K562 (cell line): ENCODE results near the gene ADAM22. TPM values are rescaled to one million over a fixed set of nuclear protein-coding genes. Genes with fewer than 3 reads are reported as not detected.
A peak's percentile ranks its signal among the peaks of the same experiment; 100 is the strongest.

ENCODE experiments used
- ATAC-seq: fragments of 200-7000 bp; cut with Tn5 transposase; 3 replicates; pipeline ENCODE4 v1.9.1; 2020; ENCODE audit warnings: moderate library complexity
- BruUV-seq: library from RNA; stranded (reverse); fragments of 400-500 nt; replicated peaks from 2 replicates; lab custom pipeline; 2021; lab: Mats Ljungman, UMichigan
- CTCF ChIA-PET: fragments of 300-600 bp; formaldehyde crosslinking; extraction: SDS; loops from one replicate; lab custom pipeline; 2021; ENCODE audit warnings: low intra/inter-chr PET ratio; lab: Yijun Ruan, JAX
- POLR2A ChIA-PET: fragments of 300-600, 350-650 bp; sonication (Branson Sonifier 250); formaldehyde crosslinking; extraction: SDS; loops from one replicate; lab custom pipeline; 2021; ENCODE audit warnings: antibody characterized with exemption, inconsistent platforms; lab: Yijun Ruan, JAX
- DNase-seq, 4 experiments: peaks; one replicate each; pipeline versions ENCODE4 v3.0.0 to v3.0.0-alpha.2; 2011 to 2018; ENCODE audit warnings: low spot score in 3 of 4, mixed read lengths in 3 of 4; ENCODE audit errors: extremely low read depth in 1 of 4
- FAIRE-seq: peaks from 2 replicates; lab custom pipeline; 2011; peaks lifted over from hg19 to GRCh38; lab: Jason Lieb, UNC
- H2AFZ ChIP-seq: 2 replicates; pipeline ENCODE4 v1.6.0; 2011; ENCODE audit warnings: low read depth, low read length, control low read depth, inconsistent platforms
- H3K27ac ChIP-seq: fragments of 200-600 bp; 3 replicates; pipeline ENCODE4 v1.8.0; 2011; ENCODE audit warnings: low read depth, mild to moderate bottlenecking, control low read depth, inconsistent platforms, low read length, moderate library complexity, mixed read lengths; ENCODE audit errors: extremely low read depth
- H3K27me3 ChIP-seq, 2 experiments: fragments of 300-600 bp in 1 of 2; 2 replicates in 1 of 2; 3 replicates in 1 of 2; pipeline versions ENCODE4 v1.6.0 to v1.8.0; 2011; ENCODE audit warnings: inconsistent platforms in 2 of 2, low read length in 2 of 2, mild to moderate bottlenecking in 1 of 2, mixed read lengths in 1 of 2, moderate library complexity in 1 of 2; ENCODE audit not compliant: control insufficient read depth in 2 of 2, insufficient read depth in 2 of 2
- H3K36me3 ChIP-seq: fragments of 300-600 bp; 3 replicates; pipeline ENCODE4 v1.8.0; 2011; ENCODE audit warnings: mild to moderate bottlenecking, low read length, inconsistent platforms; ENCODE audit not compliant: control insufficient read depth, insufficient read depth
- H3K4me1 ChIP-seq, 2 experiments: fragments of 200-600 bp in 1 of 2; replicated peaks in 1 of 2; 2 replicates in 1 of 2; 3 replicates in 1 of 2; pipeline versions ENCODE4 v1.5.1 to v1.8.0; 2011; ENCODE audit warnings: inconsistent platforms in 2 of 2, low read length in 2 of 2, mild to moderate bottlenecking in 1 of 2, mixed read lengths in 1 of 2, moderate library complexity in 1 of 2; ENCODE audit not compliant: control insufficient read depth in 2 of 2, insufficient read depth in 2 of 2
- H3K4me2 ChIP-seq: 2 replicates; pipeline ENCODE4 v1.6.1; 2011; ENCODE audit warnings: low read length, control low read depth, inconsistent platforms, mixed read lengths; ENCODE audit not compliant: insufficient read depth
- H3K4me3 ChIP-seq: fragments of 200-600 bp; sonication (generic), shearing (Covaris generic); 2 replicates; pipeline ENCODE4 v1.5.1; 2016; ENCODE audit warnings: control low read depth, inconsistent platforms
- H3K79me2 ChIP-seq: fragments of 200-600 bp; 3 replicates; pipeline ENCODE4 v1.8.0; 2011; ENCODE audit warnings: low read length, inconsistent platforms; ENCODE audit not compliant: control insufficient read depth, insufficient read depth
- H3K9ac ChIP-seq, 2 experiments: 2 replicates each; pipeline versions ENCODE4 v1.6.0 to v1.6.1; 2011; ENCODE audit warnings: low read depth in 2 of 2, low read length in 2 of 2, control low read depth in 1 of 2, inconsistent platforms in 1 of 2, mild to moderate bottlenecking in 1 of 2, mixed read lengths in 1 of 2; ENCODE audit not compliant: insufficient read depth in 1 of 2
- H3K9me1 ChIP-seq: one replicate; pipeline ENCODE4 v1.6.0; 2011; ENCODE audit warnings: inconsistent platforms, mild to moderate bottlenecking, low read length, moderate library complexity; ENCODE audit not compliant: control insufficient read depth, insufficient read depth
- H3K9me3 ChIP-seq: replicated peaks from 2 replicates; pipeline ENCODE4 v1.5.1; 2011; ENCODE audit warnings: low read depth, low read length, inconsistent platforms; ENCODE audit not compliant: control insufficient read depth, insufficient read depth
- H4K20me1 ChIP-seq: replicated peaks from 2 replicates; pipeline ENCODE4 v1.6.1; 2011; ENCODE audit warnings: low read length, inconsistent platforms, mixed read lengths; ENCODE audit not compliant: control insufficient read depth, insufficient read depth
- C11orf30 ChIP-seq: fragments of 450-650 bp; IDR thresholded peaks from 2 replicates; pipeline ENCODE4 v1.6.1; 2016; ENCODE audit warnings: low read depth, mild to moderate bottlenecking
- CREM ChIP-seq: IDR thresholded peaks from 2 replicates; pipeline ENCODE4 v1.6.1; 2014; ENCODE audit warnings: antibody characterized with exemption, low read depth
- HNRNPL ChIP-seq: fragments of 200-400 bp; formaldehyde crosslinking; IDR thresholded peaks from 2 replicates; pipeline ENCODE4 v1.6.1; 2017; ENCODE audit warnings: low read depth, mild to moderate bottlenecking, low read length
- MAFG ChIP-seq: fragments of 450-650 bp; conservative IDR thresholded peaks from 2 replicates; pipeline ENCODE4 v1.6.1; 2016; ENCODE audit warnings: missing genetic modification characterization, missing compliant biosample characterization
- MAFK ChIP-seq: IDR thresholded peaks from 2 replicates; pipeline ENCODE4 v1.6.1; 2011; ENCODE audit warnings: low read length, improper control_type of control experiment
- MCM7 ChIP-seq, 2 experiments: fragments of 450-650 bp; IDR thresholded peaks; 2 replicates each; pipeline ENCODE4 v1.6.1; 2016 to 2018
- MYBL2 ChIP-seq, 2 experiments: fragments of 450-650 bp in 1 of 2; sonication (generic) in 1 of 2; formaldehyde crosslinking in 1 of 2; IDR thresholded peaks; 2 replicates each; pipeline versions ENCODE4 v1.6.1 to v1.8.1; 2017 to 2022; ENCODE audit warnings: borderline replicate concordance in 1 of 2, inconsistent platforms in 1 of 2, low read depth in 1 of 2, mild to moderate bottlenecking in 1 of 2, missing genetic modification reagents in 1 of 2, moderate library complexity in 1 of 2
- NFYB ChIP-seq: IDR thresholded peaks from 2 replicates; pipeline ENCODE4 v1.6.1; 2011; ENCODE audit warnings: mild to moderate bottlenecking, moderate library complexity; ENCODE audit not compliant: insufficient read length; ENCODE audit errors: extremely low read depth
- TEAD1 ChIP-seq, 2 experiments: fragments of 450-650 bp in 1 of 2; sonication (generic) in 1 of 2; formaldehyde crosslinking; IDR thresholded peaks; 2 replicates each; pipeline versions ENCODE4 v1.4.0 to v1.8.0; 2020 to 2022; ENCODE audit warnings: mild to moderate bottlenecking in 2 of 2, missing genetic modification reagents in 1 of 2
- TRIM24 ChIP-seq, 2 experiments: fragments of 450-650 bp; IDR thresholded peaks; 2 replicates each; pipeline ENCODE4 v1.6.1; 2016
- ZBTB1 ChIP-seq: sonication (generic); formaldehyde crosslinking; IDR thresholded peaks from 2 replicates; pipeline ENCODE4 v1.8.1; 2023; ENCODE audit warnings: missing genetic modification reagents, low read depth, mild to moderate bottlenecking, borderline replicate concordance
- ZC3H11A ChIP-seq: IDR thresholded peaks from 2 replicates; pipeline ENCODE4 v1.6.1; 2012; ENCODE audit warnings: low read depth, low read length, improper control_type of control experiment
- ZFP91 ChIP-seq: sonication (generic); formaldehyde crosslinking; IDR thresholded peaks from 2 replicates; pipeline ENCODE4 v1.8.0; 2022; ENCODE audit warnings: mild to moderate bottlenecking, missing genetic modification reagents
- ZNF184 ChIP-seq: sonication (generic); formaldehyde crosslinking; IDR thresholded peaks from 2 replicates; pipeline ENCODE4 v1.5.0; 2020; ENCODE audit warnings: missing genetic modification reagents
- ZNF316 ChIP-seq: fragments of 450-650 bp; IDR thresholded peaks from 2 replicates; pipeline ENCODE4 v1.6.1; 2016
- ZNF609 ChIP-seq: sonication (generic); formaldehyde crosslinking; IDR thresholded peaks from 2 replicates; pipeline ENCODE4 v1.8.1; 2023; ENCODE audit warnings: missing genetic modification reagents, mild to moderate bottlenecking, borderline replicate concordance
- WGBS: fragments of 100-300 bp; shearing (Covaris generic); methylation state at CpG from one replicate; pipeline ENCODE4 v1.1.6; 2016; ENCODE audit warnings: low coverage, mixed read lengths; ENCODE audit not compliant: insufficient coverage; ENCODE audit errors: missing lambda C conversion rate; 5-methylcytosine and 5-hydroxymethylcytosine counted together
- in situ Hi-C: fragments of 300-500 bp; cut with MboI; formaldehyde crosslinking; loops from 4 replicates; pipeline ENCODE4 v1.15.0; 2018; ENCODE audit warnings: inconsistent platforms, mixed read lengths
- intact Hi-C: fragments of 100-400 bp; cut with micrococcal nuclease; formaldehyde crosslinking; loops from 2 replicates; pipeline ENCODE4 v1.14.2; 2022
- polyA plus RNA-seq, 8 experiments: library from polyadenylated mRNA; depleted of rRNA in 4 of 8; stranded (reverse) in 5 of 8; unstranded in 3 of 8; fragments of >200 nt; fragmentation: Nextera tagmentation in 2 of 8; fragmentation: Illumina TruSeq in 1 of 8; extraction: Ambion mirVana in 2 of 8; extraction: Trizol in 1 of 8; gene quantifications; 2 replicates each; pipeline versions ENCODE4 v1.2.1 to v1.2.3, GENCODE V29; 2011 to 2014; ENCODE audit warnings: inconsistent platforms in 1 of 8, missing spikeins in 1 of 8
- total RNA-seq, 7 experiments: library from RNA; depleted of rRNA in 6 of 7; stranded (reverse); fragments of >200 nt in 6 of 7; fragmentation: Illumina TruSeq in 2 of 7; extraction: Trizol in 2 of 7; gene quantifications; 2 replicates each; pipeline versions ENCODE4 v1.2.1 to v1.2.3, GENCODE V29; 2011 to 2021; ENCODE audit warnings: low replicate concordance in 1 of 7
- TF ChIP-seq, protein P1 (sequence below): IDR thresholded peaks from 2 replicates; pipeline ENCODE4 v1.6.1; 2016; ENCODE audit warnings: missing genetic modification characterization, missing compliant biosample characterization

The ADAM22 gene
- total and polyA plus RNA-seq, 9 of the 15 experiments (the other 6 are each of a cell fraction or from before 2014, with no cell fraction given) = 0.01 to 0.58 (median 0.18) TPM

- ChIA-PET POLR2A (no interaction called here), CTCF (no interaction called here)
- FAIRE-seq = no peak
- no TSS peak for BruUV-seq
- ATAC-seq = no peak
- Histone ChIP-seq H3K9me1 (no peaks in the 10 kb centered on the region), H3K27me3 (no peaks in the 10 kb centered on the region), H3K9me3 (no peaks in the 10 kb centered on the region), H3K4me3 (no peak overlapping the region), H3K36me3 (peaks cover 97% of the 10 kb centered on the region), H3K4me1 (no peaks in the 10 kb centered on the region), H4K20me1 (no peaks in the 10 kb centered on the region), H3K79me2 (peaks cover 19% of the 10 kb centered on the region; the same call in 2 of the 3 replicates), H2AFZ (no peak overlapping the region), H3K27ac (no peak overlapping the region), H3K4me2 (no peak overlapping the region), H3K9ac (no peak overlapping the region)
- in situ Hi-C loops = no loop called here
- intact Hi-C loops = no loop called here
- WGBS = 95% methylated on average over 2 of the region's 2 CpGs
- DNase-seq = no peak
- no peak for TF ChIP-seq HNRNPL
- no peak for TF ChIP-seq CREM
- TF ChIP-seq NFYB = no peak
- no peak for TF ChIP-seq ZNF609 (CRISPR knock-in tag)
- TF ChIP-seq C11orf30 = peak; percentile 83
- TF ChIP-seq MAFG = peak; percentile 77
- TF ChIP-seq TEAD1 (CRISPR knock-in tag; IDR thresholded peaks at IDR 0.05) = no peak
- no peak for TF ChIP-seq ZBTB1 (CRISPR knock-in tag)
- no peak for TF ChIP-seq MYBL2 (IDR thresholded peaks at IDR 0.05; ENCODE audit: low read depth)
- TF ChIP-seq MYBL2 (CRISPR knock-in tag; IDR thresholded peaks at IDR 0.05; ENCODE audit: borderline replicate concordance) = no peak
- TF ChIP-seq ZC3H11A = no peak
- TF ChIP-seq ZFP91 (CRISPR knock-in tag) = no peak
- TF ChIP-seq MCM7 (IDR thresholded peaks at IDR 0.05) = no peak
- TF ChIP-seq, protein P1, sequence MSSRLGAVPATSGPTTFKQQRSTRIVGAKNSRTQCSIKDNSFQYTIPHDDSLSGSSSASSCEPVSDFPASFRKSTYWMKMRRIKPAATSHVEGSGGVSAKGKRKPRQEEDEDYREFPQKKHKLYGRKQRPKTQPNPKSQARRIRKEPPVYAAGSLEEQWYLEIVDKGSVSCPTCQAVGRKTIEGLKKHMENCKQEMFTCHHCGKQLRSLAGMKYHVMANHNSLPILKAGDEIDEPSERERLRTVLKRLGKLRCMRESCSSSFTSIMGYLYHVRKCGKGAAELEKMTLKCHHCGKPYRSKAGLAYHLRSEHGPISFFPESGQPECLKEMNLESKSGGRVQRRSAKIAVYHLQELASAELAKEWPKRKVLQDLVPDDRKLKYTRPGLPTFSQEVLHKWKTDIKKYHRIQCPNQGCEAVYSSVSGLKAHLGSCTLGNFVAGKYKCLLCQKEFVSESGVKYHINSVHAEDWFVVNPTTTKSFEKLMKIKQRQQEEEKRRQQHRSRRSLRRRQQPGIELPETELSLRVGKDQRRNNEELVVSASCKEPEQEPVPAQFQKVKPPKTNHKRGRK = no peak
- no peak for TF ChIP-seq ZNF184 (CRISPR knock-in tag)
- TF ChIP-seq ZNF316 = peak; percentile 92
- TF ChIP-seq TRIM24 (IDR thresholded peaks at IDR 0.05) = no peak
- peak; percentile 79 for TF ChIP-seq MAFK
Measured at GRCh38 chr7:87899255-87899654, 34.8 kb upstream of the ADAM22 start.
